ENCODE data around the gene GPR32. TPM values are rescaled to one million over a fixed set of nuclear protein-coding genes. Genes with fewer than 3 reads are reported as not detected.
A peak's percentile ranks its signal among the peaks of the same experiment; 100 is the strongest.

Gene GPR32
- total and polyA plus RNA-seq, 10 of the 15 experiments (the other 5 are each of a cell fraction or from before 2014, with no cell fraction given) = not detected

- Histone ChIP-seq H3K9ac (ENCODE audit: control insufficient read depth, insufficient read depth, low read length) (no peak overlapping the region), H3K36me3 (ENCODE audit: control insufficient read depth in 2 of 2, insufficient read depth in 2 of 2, low read length in 1 of 2) (no peaks in the 10 kb centered on the region), H3K4me1 (ENCODE audit: control insufficient read depth, insufficient read depth, low read length) (no peaks in the 10 kb centered on the region), H3K4me3 (no peak overlapping the region), H3K79me2 (ENCODE audit: control insufficient read depth, insufficient read depth, low read length) (no peaks in the 10 kb centered on the region), H2AFZ (ENCODE audit: control insufficient read depth, low read depth, low read length) (peak overlapping the region; percentile 44; the same call in 1 of the 2 replicates), H3K27ac (ENCODE audit: control insufficient read depth, insufficient read depth) (no peak overlapping the region), H3K4me2 (ENCODE audit: control insufficient read depth, insufficient read depth) (no peak overlapping the region), H4K20me1 (ENCODE audit: control insufficient read depth, insufficient read depth) (no peaks in the 10 kb centered on the region), H3K9me3 (replicated peaks; ENCODE audit: control insufficient read depth, insufficient read depth, low read length) (no peaks in the 10 kb centered on the region; the same call in 2 of the 3 replicates), H3K27me3 (replicated peaks in 1 of 2; ENCODE audit: control insufficient read depth in 2 of 2, insufficient read depth in 2 of 2, low read length in 1 of 2) (peaks cover 0 to under 1% of the 10 kb centered on the region in 2 experiments; a peak in 1 of 4 replicates)
- in situ Hi-C loops (cut with MboI) (no loop called here), intact Hi-C loops (cut with micrococcal nuclease; ENCODE audit: unreplicated experiment) (no loop called here)
- ChIA-PET CTCF (no interaction called here), POLR2A (no interaction called here), RAD21 (ENCODE audit: unreplicated experiment) (no interaction called here), SMC1A (ENCODE audit: uncharacterized antibody, unreplicated experiment) (no interaction called here)
- TF ChIP-seq PML (IDR thresholded peaks at IDR 0.05; ENCODE audit: low read length) (no peak), NFYB (IDR thresholded peaks at IDR 0.05; ENCODE audit: insufficient read depth, low read depth, low read length) (peak; percentile 97), JUND (IDR thresholded peaks at IDR 0.05; ENCODE audit: low read depth, low read length) (no peak), NFIC (IDR thresholded peaks at IDR 0.05; ENCODE audit: low read depth, low read length) (no peak), ZNF274 (IDR thresholded peaks at IDR 0.05; ENCODE audit: insufficient read depth, insufficient read length) (no peak), ZBED1 (IDR thresholded peaks at IDR 0.05; ENCODE audit: borderline replicate concordance) (no peak), ZNF217 (IDR thresholded peaks at IDR 0.05) (no peak), ZBTB33 (IDR thresholded peaks at IDR 0.05) (no peak), SIX5 (IDR thresholded peaks at IDR 0.05; ENCODE audit: low read depth, low read length, severe bottlenecking) (peak; percentile 66), TCF7 (IDR thresholded peaks at IDR 0.05; ENCODE audit: borderline replicate concordance) (no peak), HCFC1 (IDR thresholded peaks at IDR 0.05; ENCODE audit: low read length) (peak; percentile 58), ATF3 (IDR thresholded peaks at IDR 0.05; ENCODE audit: borderline replicate concordance, extremely low read depth, low read depth, low read length) (peak; percentile 48; the same call in 1 of the 2 replicates), CHD4 (IDR thresholded peaks at IDR 0.05) (no peak), HDAC2 (IDR thresholded peaks at IDR 0.05) (no peak), USF2 (IDR thresholded peaks at IDR 0.05; ENCODE audit: borderline replicate concordance, low read depth, low read length) (peak; percentile 37; the same call in 1 of the 2 replicates), EP300 (IDR thresholded peaks at IDR 0.05; ENCODE audit: borderline replicate concordance in 1 of 2, control insufficient read depth in 1 of 2, low read depth in 2 of 2, low read length in 2 of 2) (no peak), FOS (IDR thresholded peaks at IDR 0.05; ENCODE audit: borderline replicate concordance, extremely low read depth, insufficient read length) (peak; percentile 6), YY1 (IDR thresholded peaks at IDR 0.05; ENCODE audit: low read depth, low read length) (peak; percentile 69), RAD51 (IDR thresholded peaks at IDR 0.05) (peak; percentile 40; the same call in 1 of the 2 replicates), USF1 (IDR thresholded peaks at IDR 0.05; ENCODE audit: borderline replicate concordance, extremely low read length, insufficient read depth, low read depth, low read length) (peak; percentile 53)
- 38% methylated on average over 4 of the region's 4 CpGs for WGBS (ENCODE audit: insufficient coverage, insufficient replicate concordance, low lambda C conversion rate, missing lambda C conversion rate)
- ATAC-seq (no peak), FAIRE-seq (no peak), DNase-seq (ENCODE audit: low read depth, low spot score) (no peak)
- no TSS peak for BruUV-seq (replicated peaks)
Measured at GRCh38 chr19:50759886-50760285, 10.4 kb upstream of the GPR32 start.

All from GM12878 (cell line).